SK-N-SH (cell line): ENCODE results near the gene KLHL42. TPM values are rescaled to one million over a fixed set of nuclear protein-coding genes. Genes with fewer than 3 reads are reported as not detected.

Experiments used
- CTCF ChIA-PET: fragments of 300-600, 350-600 bp; formaldehyde crosslinking; extraction: SDS; loops from one replicate; lab custom pipeline; 2021; lab: Yijun Ruan, JAX
- POLR2A ChIA-PET: fragments of 350-600 bp; sonication (Branson Sonifier 250); formaldehyde crosslinking; extraction: SDS; loops from one replicate; lab custom pipeline; 2020; ENCODE audit warnings: antibody characterized with exemption, inconsistent platforms; lab: Yijun Ruan, JAX
- DNase-seq: peaks from one replicate; pipeline ENCODE4 v3.0.0; 2012
- H2AFZ ChIP-seq: fragments of 200-600 bp; sonication (generic); 2 replicates; pipeline ENCODE4 v1.8.1; 2016; ENCODE audit warnings: antibody characterized with exemption, mild to moderate bottlenecking, low read depth
- H3F3A ChIP-seq: fragments of 200-600 bp; sonication (generic); replicated peaks from 2 replicates; pipeline ENCODE3; 2016; ENCODE audit warnings: antibody characterized with exemption, mild to moderate bottlenecking; ENCODE audit not compliant: insufficient read depth
- H3K27ac ChIP-seq, 2 experiments: fragments of 200-500 bp in 1 of 2; fragments of 200-600 bp in 1 of 2; sonication (Bioruptor generic) in 1 of 2; sonication (generic), shearing (Covaris generic) in 1 of 2; 2 replicates each; pipeline versions ENCODE4 v1.5.1 to v1.6.1; 2014 to 2016; ENCODE audit warnings: low read depth in 2 of 2, inconsistent platforms in 1 of 2, low read length in 1 of 2, mild to moderate bottlenecking in 1 of 2, mixed read lengths in 1 of 2
- H3K27me3 ChIP-seq: fragments of 200-600 bp; sonication (generic), shearing (Covaris generic); 2 replicates; pipeline ENCODE4 v1.6.1; 2016; ENCODE audit warnings: mixed run types; ENCODE audit not compliant: insufficient read depth
- H3K36me3 ChIP-seq, 2 experiments: fragments of 200-500 bp in 1 of 2; fragments of 200-600 bp in 1 of 2; sonication (Bioruptor generic) in 1 of 2; sonication (generic) in 1 of 2; replicated peaks in 1 of 2; 2 replicates each; pipeline versions ENCODE3 to v1.5.1; 2014 to 2016; ENCODE audit warnings: low read length in 1 of 2, mild to moderate bottlenecking in 1 of 2; ENCODE audit not compliant: insufficient read depth in 2 of 2, control insufficient read depth in 1 of 2
- H3K4me1 ChIP-seq, 2 experiments: fragments of 200-500 bp in 1 of 2; fragments of 200-600 bp in 1 of 2; sonication (Bioruptor generic) in 1 of 2; sonication (generic), shearing (Covaris generic) in 1 of 2; 2 replicates each; pipeline versions ENCODE4 v1.5.1 to v1.6.1; 2014 to 2016; ENCODE audit warnings: low read depth in 1 of 2, low read length in 1 of 2, mixed run types in 1 of 2; ENCODE audit not compliant: insufficient read depth in 2 of 2, control insufficient read depth in 1 of 2
- H3K4me2 ChIP-seq: fragments of 200-600 bp; sonication (generic), shearing (Covaris generic); 2 replicates; pipeline ENCODE4 v1.6.1; 2017; ENCODE audit warnings: mixed run types
- H3K4me3 ChIP-seq, 2 experiments: fragments of 200-500 bp in 1 of 2; fragments of 200-600 bp in 1 of 2; sonication (Bioruptor generic) in 1 of 2; sonication (generic), shearing (Covaris generic) in 1 of 2; 2 replicates each; pipeline versions ENCODE4 v1.5.1 to v1.8.1; 2014 to 2016; ENCODE audit warnings: low read depth in 2 of 2, inconsistent platforms in 1 of 2, low read length in 1 of 2, mild to moderate bottlenecking in 1 of 2, mixed read lengths in 1 of 2, moderate library complexity in 1 of 2
- H3K79me2 ChIP-seq: fragments of 200-600 bp; sonication (generic); 2 replicates; pipeline ENCODE4 v1.8.1; 2017; ENCODE audit warnings: mild to moderate bottlenecking; ENCODE audit not compliant: insufficient read depth
- H3K9ac ChIP-seq: fragments of 200-600 bp; sonication (generic); 2 replicates; pipeline ENCODE4 v1.6.1; 2017; ENCODE audit warnings: mixed run types
- H3K9me2 ChIP-seq: fragments of 200-600 bp; sonication (generic); 2 replicates; pipeline ENCODE4 v1.6.1; 2017; ENCODE audit warnings: mixed run types
- H3K9me3 ChIP-seq: fragments of 200-600 bp; sonication (generic); 2 replicates; pipeline ENCODE4 v1.6.1; 2017; ENCODE audit warnings: mixed run types, mild to moderate bottlenecking, moderate library complexity
- H4K20me1 ChIP-seq: fragments of 200-600 bp; sonication (generic); 2 replicates; pipeline ENCODE4 v1.6.1; 2017; ENCODE audit warnings: mild to moderate bottlenecking, mixed run types; ENCODE audit not compliant: insufficient read depth
- CHD2 ChIP-seq: fragments of 150-350 bp; IDR thresholded peaks from 2 replicates; pipeline ENCODE4 v1.6.1; 2018; ENCODE audit warnings: low read length; ENCODE audit not compliant: partially characterized antibody
- FOSL2 ChIP-seq: IDR thresholded peaks from 2 replicates; pipeline ENCODE4 v1.4.0; 2012; ENCODE audit warnings: low read depth, mild to moderate bottlenecking, moderate library complexity, borderline replicate concordance
- FOXJ3 ChIP-seq: sonication (generic); formaldehyde crosslinking; IDR thresholded peaks from 2 replicates; pipeline ENCODE4 v1.5.1; 2020; ENCODE audit warnings: mild to moderate bottlenecking, missing genetic modification reagents
- FOXM1 ChIP-seq: IDR thresholded peaks from 2 replicates; pipeline ENCODE4 v1.4.0; 2012; ENCODE audit warnings: low read depth, mild to moderate bottlenecking
- GABPA ChIP-seq: IDR thresholded peaks from 2 replicates; pipeline ENCODE4 v1.4.0; 2012; ENCODE audit warnings: low read depth, mild to moderate bottlenecking
- NFIC ChIP-seq: IDR thresholded peaks from 2 replicates; pipeline ENCODE4 v1.4.0; 2012; ENCODE audit warnings: borderline replicate concordance
- NRF1 ChIP-seq: IDR thresholded peaks from 2 replicates; pipeline ENCODE4 v1.6.1; 2012; ENCODE audit warnings: low read depth, mild to moderate bottlenecking, low read length
- POLR2AphosphoS5 ChIP-seq: IDR thresholded peaks from 2 replicates; pipeline ENCODE4 v1.6.1; 2012; ENCODE audit warnings: low read depth, low read length
- RAD21 ChIP-seq: IDR thresholded peaks from 2 replicates; pipeline ENCODE4 v1.6.1; 2012; ENCODE audit warnings: mild to moderate bottlenecking, low read length
- RFX5 ChIP-seq: IDR thresholded peaks from 2 replicates; pipeline ENCODE4 v1.6.1; 2012; ENCODE audit warnings: mild to moderate bottlenecking, improper control_type of control experiment, low read length
- TCF12 ChIP-seq: IDR thresholded peaks from 2 replicates; pipeline ENCODE4 v1.4.0; 2012
- TEAD4 ChIP-seq: IDR thresholded peaks from 2 replicates; pipeline ENCODE4 v1.4.0; 2012; ENCODE audit warnings: mild to moderate bottlenecking, borderline replicate concordance; ENCODE audit not compliant: insufficient read depth
- WGBS: methylation state at CpG from one replicate; pipeline ENCODE4 v1.1.6; 2017; ENCODE audit warnings: low lambda C conversion rate; 5-methylcytosine and 5-hydroxymethylcytosine counted together
- polyA plus RNA-seq, 3 experiments: library from polyadenylated mRNA; depleted of rRNA; stranded (reverse); fragments of >200 nt; gene quantifications; 2 replicates each; pipeline ENCODE4 v1.2.3, GENCODE V29; 2012
- TF ChIP-seq, protein P1 (sequence below): IDR thresholded peaks from 2 replicates; pipeline ENCODE4 v1.4.0; 2012; ENCODE audit warnings: low read depth, borderline replicate concordance
- TF ChIP-seq, protein P2 (sequence below): fragments of 150-350 bp; IDR thresholded peaks from 2 replicates; pipeline ENCODE4 v1.6.1; 2016; ENCODE audit warnings: mild to moderate bottlenecking, low read depth, low read length
- TF ChIP-seq, protein P3 (sequence below): IDR thresholded peaks from 2 replicates; pipeline ENCODE4 v1.4.0; 2012; ENCODE audit warnings: low read depth, borderline replicate concordance

Gene KLHL42
- polyA plus RNA-seq, 1 of the 3 experiments (the other 2 are of a cell fraction): 11.7 TPM

DNA sequence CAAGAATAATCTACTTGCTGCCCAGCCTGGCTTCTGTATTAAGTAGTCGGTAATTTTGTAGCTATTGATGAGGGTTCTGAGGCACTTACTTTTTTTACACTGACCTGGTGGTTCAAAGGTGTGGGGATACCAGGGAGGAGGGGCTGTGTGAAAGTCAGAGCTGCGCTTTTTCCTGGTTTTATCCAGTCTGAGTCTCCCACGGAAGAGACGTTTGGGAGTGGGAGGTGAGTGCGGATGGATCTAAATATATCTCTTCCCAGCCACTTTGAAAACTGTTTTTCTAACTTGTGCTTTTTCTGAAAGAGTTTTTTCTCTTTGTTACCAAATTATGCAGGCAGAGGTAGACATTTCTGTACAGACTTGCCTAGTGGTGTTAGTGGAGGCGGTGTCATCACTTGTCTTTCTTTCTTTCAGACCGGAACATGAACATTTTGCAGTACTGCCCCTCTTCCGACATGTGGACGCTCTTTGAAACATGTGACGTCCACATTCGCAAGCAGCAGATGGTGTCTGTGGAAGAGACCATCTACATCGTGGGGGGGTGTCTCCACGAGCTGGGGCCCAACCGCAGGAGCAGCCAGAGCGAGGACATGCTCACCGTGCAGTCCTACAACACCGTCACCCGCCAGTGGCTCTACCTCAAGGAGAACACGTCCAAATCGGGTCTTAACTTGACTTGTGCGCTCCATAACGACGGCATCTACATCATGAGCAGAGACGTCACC, 17.4 kb downstream of the KLHL42 start (continued):
- TF ChIP-seq, protein P1, sequence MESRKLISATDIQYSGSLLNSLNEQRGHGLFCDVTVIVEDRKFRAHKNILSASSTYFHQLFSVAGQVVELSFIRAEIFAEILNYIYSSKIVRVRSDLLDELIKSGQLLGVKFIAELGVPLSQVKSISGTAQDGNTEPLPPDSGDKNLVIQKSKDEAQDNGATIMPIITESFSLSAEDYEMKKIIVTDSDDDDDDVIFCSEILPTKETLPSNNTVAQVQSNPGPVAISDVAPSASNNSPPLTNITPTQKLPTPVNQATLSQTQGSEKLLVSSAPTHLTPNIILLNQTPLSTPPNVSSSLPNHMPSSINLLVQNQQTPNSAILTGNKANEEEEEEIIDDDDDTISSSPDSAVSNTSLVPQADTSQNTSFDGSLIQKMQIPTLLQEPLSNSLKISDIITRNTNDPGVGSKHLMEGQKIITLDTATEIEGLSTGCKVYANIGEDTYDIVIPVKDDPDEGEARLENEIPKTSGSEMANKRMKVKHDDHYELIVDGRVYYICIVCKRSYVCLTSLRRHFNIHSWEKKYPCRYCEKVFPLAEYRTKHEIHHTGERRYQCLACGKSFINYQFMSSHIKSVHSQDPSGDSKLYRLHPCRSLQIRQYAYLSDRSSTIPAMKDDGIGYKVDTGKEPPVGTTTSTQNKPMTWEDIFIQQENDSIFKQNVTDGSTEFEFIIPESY: no peak
- no peak for TF ChIP-seq TCF12
- TF ChIP-seq NRF1: no peak

DNA sequence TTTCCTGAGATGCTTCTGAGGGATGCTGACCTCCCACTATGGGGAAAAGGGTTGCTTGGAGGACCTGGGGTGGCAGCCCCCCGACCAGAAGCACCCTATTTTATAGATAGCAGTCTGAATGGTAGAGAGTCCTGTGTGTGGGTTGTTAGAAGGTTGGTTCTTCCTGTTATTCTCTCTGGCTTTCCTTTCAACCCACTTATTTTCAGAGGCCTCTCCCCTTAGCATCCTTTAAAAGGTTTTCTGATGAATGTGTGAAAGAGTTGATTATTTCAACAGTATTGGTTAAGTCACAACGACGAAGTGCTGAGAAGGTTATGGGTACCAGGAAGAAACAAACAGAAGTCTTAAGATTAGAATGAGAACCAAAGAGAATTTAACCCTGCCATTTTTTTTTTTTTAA, 20.8 kb downstream of the KLHL42 start:
- Histone ChIP-seq H4K20me1 (no peaks in the 10 kb centered on the region), H2AFZ (no peak overlapping the region)
- POLR2A ChIA-PET: interaction anchor here (1.4 kb wide), 1 partner anchor 21 kb away, joined by 3 read pairs; the partner anchor contains the start of genes KLHL42 and MANSC4
- TF ChIP-seq, protein P2, sequence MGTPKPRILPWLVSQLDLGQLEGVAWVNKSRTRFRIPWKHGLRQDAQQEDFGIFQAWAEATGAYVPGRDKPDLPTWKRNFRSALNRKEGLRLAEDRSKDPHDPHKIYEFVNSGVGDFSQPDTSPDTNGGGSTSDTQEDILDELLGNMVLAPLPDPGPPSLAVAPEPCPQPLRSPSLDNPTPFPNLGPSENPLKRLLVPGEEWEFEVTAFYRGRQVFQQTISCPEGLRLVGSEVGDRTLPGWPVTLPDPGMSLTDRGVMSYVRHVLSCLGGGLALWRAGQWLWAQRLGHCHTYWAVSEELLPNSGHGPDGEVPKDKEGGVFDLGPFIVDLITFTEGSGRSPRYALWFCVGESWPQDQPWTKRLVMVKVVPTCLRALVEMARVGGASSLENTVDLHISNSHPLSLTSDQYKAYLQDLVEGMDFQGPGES: no peak
- TF ChIP-seq, protein P3, sequence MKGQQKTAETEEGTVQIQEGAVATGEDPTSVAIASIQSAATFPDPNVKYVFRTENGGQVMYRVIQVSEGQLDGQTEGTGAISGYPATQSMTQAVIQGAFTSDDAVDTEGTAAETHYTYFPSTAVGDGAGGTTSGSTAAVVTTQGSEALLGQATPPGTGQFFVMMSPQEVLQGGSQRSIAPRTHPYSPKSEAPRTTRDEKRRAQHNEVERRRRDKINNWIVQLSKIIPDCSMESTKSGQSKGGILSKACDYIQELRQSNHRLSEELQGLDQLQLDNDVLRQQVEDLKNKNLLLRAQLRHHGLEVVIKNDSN: no peak
- TF ChIP-seq NFIC: no peak
- TF ChIP-seq GABPA: no peak
- TF ChIP-seq, protein P1: no peak
- TF ChIP-seq RFX5: no peak
- no peak for TF ChIP-seq TEAD4
- no peak for TF ChIP-seq FOXJ3 (CRISPR knock-in tag)
- no peak for TF ChIP-seq POLR2AphosphoS5
- no peak for TF ChIP-seq RAD21
- TF ChIP-seq CHD2: no peak
- TF ChIP-seq FOXM1: no peak
- no peak for TF ChIP-seq FOSL2
- TF ChIP-seq TCF12: no peak
- TF ChIP-seq, all 33 proteins: peak for 0
- Histone ChIP-seq H3K36me3 (peaks cover 32 to 46% of the 10 kb centered on the region in 2 experiments), H3K27ac (no peak overlapping the region), H3K4me3 (no peak overlapping the region), H3F3A (peaks cover 7% of the 10 kb centered on the region), H3K4me1 (no peaks in the 10 kb centered on the region), H3K4me2 (no peak overlapping the region), H3K79me2 (0 out of 2 replicates have a peak, but pooled peaks cover 7% of the 10 kb centered on the region), H3K9me2 (no peaks in the 10 kb centered on the region), H3K9ac (no peak overlapping the region), H3K27me3 (no peaks in the 10 kb centered on the region), H3K9me3 (no peaks in the 10 kb centered on the region)
- DNase-seq: no peak
- WGBS: 94% methylated on average over 3 of the region's 3 CpGs
- CTCF ChIA-PET: no interaction called here
